ENCODE data around the gene SGK1.

SGK1 gene

GRCh38 chr6:134233180-134233955 lies 84.5 kb downstream of the SGK1 start:
- H3K4me3 ChIP-seq (ENCODE audit: low read depth, low read length), result no peak overlapping the region
- in situ Hi-C loops (cut with HindIII; ENCODE audit: low sequenced_read_pairs), result no loop called here
- no peak for TF ChIP-seq CTCF (IDR thresholded peaks at IDR 0.05; ENCODE audit: low read depth, low read length)
- no peak for DNase-seq (ENCODE audit: low read depth, low spot score)

GRCh38 chr6:134230940-134231339 lies 87.0 kb downstream of the SGK1 start:
- in situ Hi-C loops (cut with HindIII; ENCODE audit: low sequenced_read_pairs), result no loop called here
- DNase-seq (ENCODE audit: low read depth, low spot score), result no peak
- TF ChIP-seq CTCF (IDR thresholded peaks at IDR 0.05; ENCODE audit: low read depth, low read length), result no peak
- no peak overlapping the region for H3K4me3 ChIP-seq (ENCODE audit: low read depth, low read length)

GRCh38 chr6:134230087-134230700 lies 87.7 kb downstream of the SGK1 start:
- DNase-seq (ENCODE audit: low read depth, low spot score), result no peak
- no peak overlapping the region for H3K4me3 ChIP-seq (ENCODE audit: low read depth, low read length)
- in situ Hi-C loops (cut with HindIII; ENCODE audit: low sequenced_read_pairs), result no loop called here
- no peak for TF ChIP-seq CTCF (IDR thresholded peaks at IDR 0.05; ENCODE audit: low read depth, low read length)

- H3K4me3 ChIP-seq (ENCODE audit: low read depth, low read length), result no peak overlapping the region
These were observed 88.4 kb downstream of the SGK1 start for GRCh38 chr6:134229520-134229919.

GRCh38 chr6:134223796-134224420 lies 94.0 kb downstream of the SGK1 start:
- no peak for TF ChIP-seq CTCF (IDR thresholded peaks at IDR 0.05; ENCODE audit: low read depth, low read length)
- no peak for DNase-seq (ENCODE audit: low read depth, low spot score)
- in situ Hi-C loops (cut with HindIII; ENCODE audit: low sequenced_read_pairs), result no loop called here
- no peak overlapping the region for H3K4me3 ChIP-seq (ENCODE audit: low read depth, low read length)

More at GRCh38 chr6:134229520-134229919, 88.4 kb downstream of the SGK1 start:
- DNase-seq (ENCODE audit: low read depth, low spot score), result no peak
- in situ Hi-C loops (cut with HindIII; ENCODE audit: low sequenced_read_pairs), result no loop called here
- TF ChIP-seq CTCF (IDR thresholded peaks at IDR 0.05; ENCODE audit: low read depth, low read length), result no peak

GRCh38 chr6:134221250-134221649 lies 96.7 kb downstream of the SGK1 start:
- in situ Hi-C loops (cut with HindIII; ENCODE audit: low sequenced_read_pairs), result no loop called here
- no peak for TF ChIP-seq CTCF (IDR thresholded peaks at IDR 0.05; ENCODE audit: low read depth, low read length)
- no peak overlapping the region for H3K4me3 ChIP-seq (ENCODE audit: low read depth, low read length)
- DNase-seq (ENCODE audit: low read depth, low spot score), result no peak
